ENCODE data around the gene OSBPL1A.
A peak's percentile ranks its signal among the peaks of the same experiment; 100 is the strongest.

The OSBPL1A gene

GRCh38 chr18:24397694-24398368 is at the start of gene OSBPL1A:
TSS of gene OSBPL1A (minus strand) at chr18:24397824. CDS start at chr18:24377533, 20,291 bp downstream.
- DNase-seq = peak; percentile 92

- no peak for DNase-seq
Observed at GRCh38 chr18:24446953-24447538, 49.4 kb upstream of the OSBPL1A start.

GRCh38 chr18:24446453-24446852 is 48.8 kb upstream of the OSBPL1A start:
- DNase-seq = no peak

GRCh38 chr18:24443870-24444269 is 46.2 kb upstream of the OSBPL1A start:
- DNase-seq = no peak

- DNase-seq = no peak
Observed at GRCh38 chr18:24436939-24437338, 39.3 kb upstream of the OSBPL1A start.

- no peak for DNase-seq
Observed at GRCh38 chr18:24432618-24433017, 35.0 kb upstream of the OSBPL1A start.

- DNase-seq = no peak
Observed at GRCh38 chr18:24429188-24429587, 31.6 kb upstream of the OSBPL1A start.

- no peak for DNase-seq
Observed at GRCh38 chr18:24428709-24429108, 31.1 kb upstream of the OSBPL1A start.

GRCh38 chr18:24427484-24427883 is 29.9 kb upstream of the OSBPL1A start:
- DNase-seq = peak; percentile 38

- peak; percentile 85 for DNase-seq
Observed at GRCh38 chr18:24426398-24427294, 29.0 kb upstream of the OSBPL1A start, which contains the start of gene IMPACT. TSS of gene IMPACT (plus strand) at chr18:24426670. CDS start at chr18:24426757, 87 bp downstream.

GRCh38 chr18:24426073-24426397 is 28.4 kb upstream of the OSBPL1A start:
- no peak for DNase-seq

- no peak for DNase-seq
Observed at GRCh38 chr18:24421831-24422230, 24.2 kb upstream of the OSBPL1A start.

- no peak for DNase-seq
Observed at GRCh38 chr18:24420551-24420950, 22.9 kb upstream of the OSBPL1A start.

GRCh38 chr18:24417480-24417879 is 19.9 kb upstream of the OSBPL1A start:
- DNase-seq = no peak

GRCh38 chr18:24414349-24415003 is 16.9 kb upstream of the OSBPL1A start:
- DNase-seq = no peak

- no peak for DNase-seq
Observed at GRCh38 chr18:24413148-24413547, 15.5 kb upstream of the OSBPL1A start.

GRCh38 chr18:24408496-24408895 is 10.9 kb upstream of the OSBPL1A start:
- DNase-seq = no peak

- DNase-seq = no peak
Observed at GRCh38 chr18:24404591-24404990, 7.0 kb upstream of the OSBPL1A start.

- DNase-seq = no peak
Observed at GRCh38 chr18:24403076-24403475, 5.5 kb upstream of the OSBPL1A start.

GRCh38 chr18:24402209-24402785 is 4.7 kb upstream of the OSBPL1A start:
- DNase-seq = no peak

- no peak for DNase-seq
Observed at GRCh38 chr18:24400587-24400986, 3.0 kb upstream of the OSBPL1A start.

GRCh38 chr18:24398540-24398939 is 916 bp upstream of the OSBPL1A start:
- DNase-seq = no peak
